Fibroblast of lung (primary cell): ENCODE results near the gene OR5M10.
"Not testable (repeated sequence)": the region's sequence is repeated elsewhere in the genome, so short reads cannot be mapped to it uniquely, and the experiment has no call there.

ENCODE experiments used
- EZH2 ChIP-seq: IDR thresholded peaks from 2 replicates; pipeline ENCODE4 v1.5.1; 2012; ENCODE audit warnings: low read length, control low read depth, mild to moderate bottlenecking; ENCODE audit errors: missing control alignments
- TF ChIP-seq, protein P1 (sequence below), 2 donors: IDR thresholded peaks in 1 of 2; conservative IDR thresholded peaks in 1 of 2; 1 replicate in 1 of 2; 2 replicates in 1 of 2; pipeline ENCODE4 v1.5.1; 2011 to 2012; ENCODE audit warnings: low read length in 2 of 2, control low read depth in 1 of 2, inconsistent platforms in 1 of 2, low read depth in 1 of 2, mild to moderate bottlenecking in 1 of 2

- not testable (repeated sequence) for TF ChIP-seq EZH2
- TF ChIP-seq, protein P1, sequence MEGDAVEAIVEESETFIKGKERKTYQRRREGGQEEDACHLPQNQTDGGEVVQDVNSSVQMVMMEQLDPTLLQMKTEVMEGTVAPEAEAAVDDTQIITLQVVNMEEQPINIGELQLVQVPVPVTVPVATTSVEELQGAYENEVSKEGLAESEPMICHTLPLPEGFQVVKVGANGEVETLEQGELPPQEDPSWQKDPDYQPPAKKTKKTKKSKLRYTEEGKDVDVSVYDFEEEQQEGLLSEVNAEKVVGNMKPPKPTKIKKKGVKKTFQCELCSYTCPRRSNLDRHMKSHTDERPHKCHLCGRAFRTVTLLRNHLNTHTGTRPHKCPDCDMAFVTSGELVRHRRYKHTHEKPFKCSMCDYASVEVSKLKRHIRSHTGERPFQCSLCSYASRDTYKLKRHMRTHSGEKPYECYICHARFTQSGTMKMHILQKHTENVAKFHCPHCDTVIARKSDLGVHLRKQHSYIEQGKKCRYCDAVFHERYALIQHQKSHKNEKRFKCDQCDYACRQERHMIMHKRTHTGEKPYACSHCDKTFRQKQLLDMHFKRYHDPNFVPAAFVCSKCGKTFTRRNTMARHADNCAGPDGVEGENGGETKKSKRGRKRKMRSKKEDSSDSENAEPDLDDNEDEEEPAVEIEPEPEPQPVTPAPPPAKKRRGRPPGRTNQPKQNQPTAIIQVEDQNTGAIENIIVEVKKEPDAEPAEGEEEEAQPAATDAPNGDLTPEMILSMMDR (conservative IDR thresholded peaks at IDR 0.05 in 1 of 2, IDR thresholded peaks at IDR 0.05 in 1 of 2; ENCODE audit: low read depth in 1 of 2, low read length in 2 of 2) = not testable (repeated sequence)
Measured at GRCh38 chr11:56592088-56592717, 14.7 kb upstream of the OR5M10 start.
